Right lobe of liver (tissue), 4 donors: Measurements from ENCODE around the gene SASH1.

Experiments used
- CTCF ChIP-seq, 4 donors: fragments of 200-600 bp in 3 of 4; fragments of 450-650 bp in 1 of 4; IDR thresholded peaks; one replicate each; pipeline versions ENCODE4 v1.5.1 to v1.8.0; 2016 to 2022; ENCODE audit warnings: antibody characterized with exemption in 4 of 4, mild to moderate bottlenecking in 2 of 4
- POLR2A ChIP-seq: fragments of 450-650 bp; IDR thresholded peaks from one replicate; pipeline ENCODE4 v1.6.1; 2017; ENCODE audit warnings: antibody characterized with exemption, mild to moderate bottlenecking
- donor health status: DM: no; HTN: no; CAD: no.
- donor health status: DM: no; HTN: no; CAD: no.
- donor health status: DM: no; HTN: yes; CAD: no.

- TF ChIP-seq CTCF (IDR thresholded peaks at IDR 0.05) (no peak), POLR2A (no peak)
Observed at GRCh38 chr6:148303616-148304015, 39.0 kb upstream of the SASH1 start.
